B cell (primary cell): ENCODE data around the gene MBP. TPM values are rescaled to one million over a fixed set of nuclear protein-coding genes. Genes with fewer than 3 reads are reported as not detected.

Experiments
- ATAC-seq: fragments of 200-7000 bp; cut with Tn5 transposase; one replicate; pipeline ENCODE4 v1.10.0; 2021; ENCODE audit warnings: low read depth, mild to moderate bottlenecking, moderate number of reproducible peaks, moderate library complexity
- CTCF ChIA-PET: fragments of 350-600 bp; sonication (Branson Sonifier 250); formaldehyde crosslinking; loops from one replicate; lab custom pipeline; 2021; ENCODE audit warnings: antibody characterized with exemption, inconsistent platforms; lab: Charles Lee
- POLR2A ChIA-PET: fragments of 350-600 bp; sonication (Branson Sonifier 250); formaldehyde crosslinking; loops from one replicate; lab custom pipeline; 2021; ENCODE audit warnings: antibody characterized with exemption; lab: Charles Lee
- DNase-seq: peaks from one replicate; pipeline ENCODE4 v3.0.0; 2013
- H2AFZ ChIP-seq: 2 replicates; pipeline ENCODE4 v1.6.1; 2012; ENCODE audit warnings: mild to moderate bottlenecking, low read depth, low read length; ENCODE audit not compliant: insufficient read depth, poor library complexity, severe bottlenecking
- H3K27ac ChIP-seq, 2 donors: 1 replicate in 1 of 2; 2 replicates in 1 of 2; pipeline ENCODE4 v1.5.1; 2012 to 2013; ENCODE audit warnings: low read length in 2 of 2, mild to moderate bottlenecking in 2 of 2, moderate library complexity in 1 of 2
- H3K27me3 ChIP-seq, 4 experiments: fragments of 200-600 bp in 1 of 4; sonication (generic) in 1 of 4; replicated peaks in 1 of 4; 1 replicate in 2 of 4; 2 replicates in 2 of 4; pipeline versions ENCODE4 v1.6.1 to v1.7.0; 2013 to 2016; ENCODE audit warnings: low read length in 3 of 4, mild to moderate bottlenecking in 2 of 4, mixed read lengths in 1 of 4, moderate library complexity in 1 of 4; ENCODE audit not compliant: insufficient read depth in 4 of 4, control insufficient read depth in 3 of 4; ENCODE audit errors: control extremely low read depth in 1 of 4
- H3K36me3 ChIP-seq, 2 experiments: replicated peaks in 1 of 2; 1 replicate in 1 of 2; 2 replicates in 1 of 2; pipeline versions ENCODE4 v1.6.1 to v1.7.1; 2013; ENCODE audit warnings: low read length in 1 of 2; ENCODE audit not compliant: insufficient read depth in 2 of 2, control insufficient read depth in 1 of 2; ENCODE audit errors: control extremely low read depth in 1 of 2, extremely low read depth in 1 of 2
- H3K4me1 ChIP-seq, 2 donors: fragments of 200-600 bp in 1 of 2; sonication (generic) in 1 of 2; 1 replicate in 1 of 2; 2 replicates in 1 of 2; pipeline versions ENCODE4 v1.5.1 to v1.6.1; 2013 to 2017; ENCODE audit warnings: low read length in 2 of 2; ENCODE audit not compliant: control insufficient read depth in 2 of 2, insufficient read depth in 2 of 2
- H3K4me2 ChIP-seq: replicated peaks from 2 replicates; pipeline ENCODE3; 2012; ENCODE audit warnings: mild to moderate bottlenecking, low read depth, low read length; ENCODE audit not compliant: poor library complexity, severe bottlenecking
- H3K4me3 ChIP-seq, 5 experiments: fragments of 200-600 bp in 1 of 5; sonication (generic) in 1 of 5; 1 replicate in 3 of 5; 2 replicates in 2 of 5; pipeline versions ENCODE4 v1.5.1 to v1.7.0; 2011 to 2016; ENCODE audit warnings: low read length in 4 of 5, mild to moderate bottlenecking in 4 of 5, low read depth in 2 of 5, control low read depth in 1 of 5, moderate library complexity in 1 of 5; ENCODE audit not compliant: insufficient read depth in 1 of 5; ENCODE audit errors: control extremely low read depth in 1 of 5, extremely low read depth in 1 of 5
- H3K79me2 ChIP-seq: fragments of 200-600 bp; sonication (generic); one replicate; pipeline ENCODE4 v1.6.0; 2016; ENCODE audit warnings: low read length; ENCODE audit not compliant: control insufficient read depth, insufficient read depth
- H3K9ac ChIP-seq: fragments of 200-600 bp; sonication (generic); 2 replicates; pipeline ENCODE4 v1.6.1; 2017; ENCODE audit warnings: mild to moderate bottlenecking, low read length, moderate library complexity
- H3K9me3 ChIP-seq, 3 donors: one replicate each; pipeline versions ENCODE4 v1.6.1 to v1.7.1; 2013; ENCODE audit warnings: low read length in 2 of 3; ENCODE audit not compliant: control insufficient read depth in 2 of 3, insufficient read depth in 1 of 3; ENCODE audit errors: control extremely low read depth in 1 of 3
- H4K20me1 ChIP-seq: 2 replicates; pipeline ENCODE4 v1.6.0; 2012; ENCODE audit warnings: mild to moderate bottlenecking, low read length; ENCODE audit not compliant: insufficient read depth, control insufficient read depth, poor library complexity, severe bottlenecking
- H3K27ac Mint-ChIP-seq: one replicate; pipeline ENCODE4 v1.8.0; 2021; ENCODE audit warnings: mixed read lengths
- H3K27me3 Mint-ChIP-seq: one replicate; pipeline ENCODE4 v1.8.0; 2021; ENCODE audit warnings: mixed read lengths
- H3K4me1 Mint-ChIP-seq: one replicate; pipeline ENCODE4 v1.8.0; 2021; ENCODE audit warnings: mixed read lengths
- H3K4me3 Mint-ChIP-seq: one replicate; pipeline ENCODE4 v1.8.0; 2021; ENCODE audit warnings: mixed read lengths
- H3K9me3 Mint-ChIP-seq: one replicate; pipeline ENCODE4 v1.8.0; 2022; ENCODE audit warnings: mixed read lengths; ENCODE audit not compliant: insufficient read depth
- CTCF ChIP-seq: fragments of 200-600 bp; IDR thresholded peaks from one replicate; pipeline ENCODE4 v1.8.0; 2022; ENCODE audit warnings: antibody characterized with exemption, mild to moderate bottlenecking
- EZH2 ChIP-seq: IDR thresholded peaks from 2 replicates; pipeline ENCODE4 v1.6.1; 2012; ENCODE audit warnings: borderline replicate concordance, low read depth, mild to moderate bottlenecking, moderate library complexity, low read length; ENCODE audit not compliant: insufficient read depth, poor library complexity, severe bottlenecking
- WGBS: methylation state at CpG from one replicate; pipeline ENCODE4 v1.1.5; 2013; ENCODE audit warnings: missing lambda C conversion rate; ENCODE audit not compliant: insufficient coverage; 5-methylcytosine and 5-hydroxymethylcytosine counted together
- intact Hi-C: fragments of 100-400 bp; cut with micrococcal nuclease; formaldehyde crosslinking; loops from one replicate; pipeline ENCODE4 v1.10.0; 2022
- polyA plus RNA-seq: library from polyadenylated mRNA; depleted of rRNA; stranded (reverse); fragments of >200 nt; gene quantifications from 2 replicates; pipeline ENCODE4 v1.2.3, GENCODE V29; 2012
- total RNA-seq, 2 donors: library from RNA; stranded (reverse); fragments of 120-200 nt in 1 of 2; gene quantifications; 1 replicate in 1 of 2; 2 replicates in 1 of 2; pipeline versions ENCODE4 v1.2.3 to v1.2.4, GENCODE V29; 2013 to 2022

The MBP gene
- total and polyA plus RNA-seq, 2 donors (not counting 1 experiment from before 2014, with no cell fraction given): 30.1 to 192 TPM

GRCh38 chr18:77105028-77105427 lies 27.6 kb downstream of the MBP start:
- no peak overlapping the region for H3K4me3 ChIP-seq
- H3K4me1 ChIP-seq: peaks cover 73 to 79% of the 10 kb centered on the region in 2 donors
- WGBS: 79% methylated on average over 7 of the region's 10 CpGs
- H2AFZ ChIP-seq: no peak overlapping the region
- H3K36me3 ChIP-seq: peaks cover 0 to 28% of the 10 kb centered on the region in 2 experiments
- DNase-seq (no peak), ATAC-seq (no peak)
- H4K20me1 ChIP-seq: peaks cover 54% of the 10 kb centered on the region
- no peak overlapping the region for H3K9ac ChIP-seq
- intact Hi-C loops: no loop called here
- no peaks in the 10 kb centered on the region for H3K9me3 Mint-ChIP-seq
- H3K79me2 ChIP-seq: peaks cover 65% of the 10 kb centered on the region
- TF ChIP-seq CTCF (no peak), EZH2 (no peak)
- H3K4me3 Mint-ChIP-seq: peak overlapping the region; percentile 62
- peaks cover 88% of the 10 kb centered on the region for H3K4me1 Mint-ChIP-seq
- ChIA-PET POLR2A (interaction anchor here (1.2 to 1.4 kb wide), 2 partner anchors 18 to 26 kb away, joined by 4 to 5 read pairs; no protein-coding TSS in a partner anchor), CTCF (interaction anchor here (1.0 to 1.5 kb wide), 3 partner anchors 103 to 183 kb away, joined by 3 to 5 read pairs (median 3); no protein-coding TSS in a partner anchor)
- no peaks in the 10 kb centered on the region for H3K27me3 ChIP-seq
- no peak overlapping the region for H3K27ac ChIP-seq
- H3K27me3 Mint-ChIP-seq: no peaks in the 10 kb centered on the region
- H3K4me2 ChIP-seq: peak overlapping the region; percentile 25
- H3K9me3 ChIP-seq: peaks cover 0 to 4% (median 0%) of the 10 kb centered on the region in 3 donors
- H3K27ac Mint-ChIP-seq: peak overlapping the region; percentile 39

GRCh38 chr18:77103991-77104531 lies 28.5 kb downstream of the MBP start:
- Mint-ChIP-seq H3K27me3 (no peaks in the 10 kb centered on the region), H3K9me3 (no peaks in the 10 kb centered on the region), H3K4me1 (peaks cover 91% of the 10 kb centered on the region), H3K4me3 (no peak overlapping the region), H3K27ac (peak overlapping the region; percentile 50)
- POLR2A ChIA-PET: interaction anchor here (1.0 to 1.2 kb wide), 2 partner anchors 24 to 27 kb away, joined by 3 to 5 read pairs; no protein-coding TSS in a partner anchor
- Histone ChIP-seq H3K79me2 (peaks cover 75% of the 10 kb centered on the region), H3K4me3 (no peak overlapping the region), H3K9ac (no peak overlapping the region), H4K20me1 (peaks cover 58% of the 10 kb centered on the region), H3K36me3 (peaks cover 0 to 26% of the 10 kb centered on the region in 2 experiments), H2AFZ (no peak overlapping the region), H3K27ac (no peak overlapping the region), H3K4me1 (peaks cover 77 to 86% of the 10 kb centered on the region in 2 donors), H3K9me3 (peaks cover 0 to 4% (median 0%) of the 10 kb centered on the region in 3 donors), H3K4me2 (no peak overlapping the region), H3K27me3 (no peaks in the 10 kb centered on the region)
- TF ChIP-seq EZH2 (no peak), CTCF (no peak)
- 98% methylated on average over 11 of the region's 11 CpGs for WGBS
- no peak for ATAC-seq
- DNase-seq: no peak
- intact Hi-C loops: loop anchor here (5.0 kb wide), 1 partner anchor 37 kb away; no protein-coding TSS in a partner anchor
- CTCF ChIA-PET: no interaction called here
